GM10248 (cell line): Measurements from ENCODE around the gene TBRG1.
"Not testable (repeated sequence)": the region's sequence is repeated elsewhere in the genome, so short reads cannot be mapped to it uniquely, and the experiment has no call there.

ENCODE experiments used
- CTCF ChIA-PET: fragments of 300-600 bp; sonication (Branson Sonifier 250); formaldehyde crosslinking; extraction: SDS; loops from one replicate; lab custom pipeline; 2021; ENCODE audit warnings: antibody characterized with exemption; lab: Yijun Ruan, JAX
- POLR2A ChIA-PET: fragments of 350-650 bp; sonication (Branson Sonifier 250); formaldehyde crosslinking; extraction: SDS; loops from one replicate; lab custom pipeline; 2020; ENCODE audit warnings: antibody characterized with exemption; lab: Yijun Ruan, JAX
- DNase-seq: peaks from one replicate; pipeline ENCODE4 v3.0.0; 2012; ENCODE audit errors: extremely low spot score
- TF ChIP-seq, protein P1 (sequence below): IDR thresholded peaks from 2 replicates; pipeline ENCODE4 v1.5.1; 2012; ENCODE audit warnings: mild to moderate bottlenecking, low read depth; ENCODE audit errors: extremely low read depth, missing control alignments, control extremely low read depth

TBRG1 gene

DNA sequence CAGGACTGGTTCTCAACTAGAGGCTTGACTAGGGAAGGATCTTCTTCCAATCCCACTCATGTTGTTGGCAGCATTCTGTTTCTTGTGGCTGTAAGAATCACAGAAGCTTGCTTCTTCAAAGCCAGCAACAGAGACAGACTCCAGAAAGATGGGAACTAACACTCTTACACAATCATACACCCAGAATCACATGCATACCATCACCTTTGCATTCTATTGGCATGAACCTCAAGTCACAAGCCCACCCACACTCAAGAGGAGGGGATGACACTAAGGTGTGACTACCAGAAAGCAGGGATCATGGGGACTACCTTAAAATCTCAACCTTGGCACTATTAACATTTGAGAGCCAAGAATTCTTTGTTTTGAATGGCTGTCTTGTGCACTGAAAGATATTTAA is 25.0 kb upstream of the TBRG1 start:
- no peak for DNase-seq
- TF ChIP-seq, protein P1, sequence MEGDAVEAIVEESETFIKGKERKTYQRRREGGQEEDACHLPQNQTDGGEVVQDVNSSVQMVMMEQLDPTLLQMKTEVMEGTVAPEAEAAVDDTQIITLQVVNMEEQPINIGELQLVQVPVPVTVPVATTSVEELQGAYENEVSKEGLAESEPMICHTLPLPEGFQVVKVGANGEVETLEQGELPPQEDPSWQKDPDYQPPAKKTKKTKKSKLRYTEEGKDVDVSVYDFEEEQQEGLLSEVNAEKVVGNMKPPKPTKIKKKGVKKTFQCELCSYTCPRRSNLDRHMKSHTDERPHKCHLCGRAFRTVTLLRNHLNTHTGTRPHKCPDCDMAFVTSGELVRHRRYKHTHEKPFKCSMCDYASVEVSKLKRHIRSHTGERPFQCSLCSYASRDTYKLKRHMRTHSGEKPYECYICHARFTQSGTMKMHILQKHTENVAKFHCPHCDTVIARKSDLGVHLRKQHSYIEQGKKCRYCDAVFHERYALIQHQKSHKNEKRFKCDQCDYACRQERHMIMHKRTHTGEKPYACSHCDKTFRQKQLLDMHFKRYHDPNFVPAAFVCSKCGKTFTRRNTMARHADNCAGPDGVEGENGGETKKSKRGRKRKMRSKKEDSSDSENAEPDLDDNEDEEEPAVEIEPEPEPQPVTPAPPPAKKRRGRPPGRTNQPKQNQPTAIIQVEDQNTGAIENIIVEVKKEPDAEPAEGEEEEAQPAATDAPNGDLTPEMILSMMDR = no peak
- POLR2A ChIA-PET = no interaction called here
- CTCF ChIA-PET = interaction anchor here (0.9 kb wide), 1 partner anchor 12 kb away, joined by 4 read pairs; no protein-coding TSS in a partner anchor

DNA sequence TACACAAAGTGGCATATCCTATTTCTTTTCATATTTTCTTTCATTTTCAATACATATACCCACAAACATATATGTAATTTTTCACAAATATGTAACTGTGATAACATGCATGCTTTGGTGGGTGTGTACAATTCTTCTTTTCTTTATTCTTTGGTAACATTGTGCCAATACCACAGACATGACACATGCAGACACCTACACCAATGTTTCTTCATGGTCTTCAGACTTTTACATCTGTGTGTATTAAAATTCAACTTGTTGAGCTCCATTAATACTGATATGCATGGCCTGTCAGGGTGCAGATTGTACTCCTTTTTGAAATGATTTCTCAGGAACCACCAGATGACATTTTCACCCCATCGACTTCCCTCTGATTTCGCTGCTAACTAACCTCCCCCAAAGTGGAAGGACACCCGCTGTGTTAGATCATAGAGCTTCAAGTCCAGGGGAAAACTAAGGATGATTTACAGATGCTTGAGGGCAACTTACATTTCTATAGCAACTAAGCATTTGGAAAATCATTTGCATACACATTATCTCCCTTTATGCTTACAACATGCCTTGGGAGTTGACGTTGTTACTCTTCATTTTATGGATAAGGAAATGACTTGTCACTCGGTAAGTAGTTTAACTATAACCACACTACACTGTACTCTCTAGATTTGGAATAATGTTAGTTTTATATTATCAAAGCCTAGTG is 21.9 kb upstream of the TBRG1 start:
- TF ChIP-seq, protein P1 = no peak
- no peak for DNase-seq
- ChIA-PET CTCF (interaction anchor here (1.2 to 1.6 kb wide), 2 partner anchors 44 to 65 kb away, joined by 3 read pairs; no protein-coding TSS in a partner anchor), POLR2A (no interaction called here)

DNA sequence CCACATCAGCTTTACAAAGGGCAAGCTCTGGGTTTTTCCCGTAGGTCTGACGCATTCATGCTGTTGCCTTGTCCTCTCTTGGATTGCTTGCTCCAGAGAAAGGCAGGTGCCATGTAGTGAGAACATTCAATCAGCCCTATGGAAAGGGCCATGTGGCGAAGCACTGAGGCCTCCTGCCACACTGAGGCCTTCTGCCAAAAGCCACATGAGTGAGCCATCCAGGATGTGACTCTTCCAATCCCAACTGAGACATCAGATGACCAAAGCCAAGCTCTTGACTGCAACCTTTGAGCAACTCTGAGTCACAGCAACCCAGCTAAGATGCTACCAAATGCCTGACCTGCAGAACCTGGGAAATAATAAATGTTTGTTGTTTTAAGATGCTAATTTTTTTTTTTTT is 20.5 kb upstream of the TBRG1 start:
- POLR2A ChIA-PET = no interaction called here
- TF ChIP-seq, protein P1 = no peak
- CTCF ChIA-PET = interaction anchor here (1.6 kb wide), 1 partner anchor 63 kb away, joined by 3 read pairs; no protein-coding TSS in a partner anchor
- DNase-seq = no peak

DNA sequence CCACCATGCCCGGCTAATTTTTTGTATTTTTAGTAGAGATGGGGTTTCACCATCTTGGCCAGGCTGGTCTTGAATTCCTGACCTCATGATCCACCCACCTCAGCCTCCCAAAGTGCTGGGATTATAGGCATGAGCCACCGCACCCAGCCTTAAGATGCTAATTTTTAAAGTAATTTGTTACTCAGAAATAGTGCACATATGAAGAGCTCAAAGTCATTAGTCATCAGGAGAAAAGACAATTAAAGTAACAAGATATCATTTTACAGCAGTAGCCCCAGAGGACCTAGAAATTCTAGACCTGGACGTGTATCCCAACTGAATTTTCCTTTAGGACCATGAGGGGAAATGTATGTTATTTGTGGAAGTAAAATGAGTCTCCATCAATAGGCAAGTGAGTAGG is 19.9 kb upstream of the TBRG1 start:
- CTCF ChIA-PET, DNase-seq, POLR2A ChIA-PET: not testable (repeated sequence)

DNA sequence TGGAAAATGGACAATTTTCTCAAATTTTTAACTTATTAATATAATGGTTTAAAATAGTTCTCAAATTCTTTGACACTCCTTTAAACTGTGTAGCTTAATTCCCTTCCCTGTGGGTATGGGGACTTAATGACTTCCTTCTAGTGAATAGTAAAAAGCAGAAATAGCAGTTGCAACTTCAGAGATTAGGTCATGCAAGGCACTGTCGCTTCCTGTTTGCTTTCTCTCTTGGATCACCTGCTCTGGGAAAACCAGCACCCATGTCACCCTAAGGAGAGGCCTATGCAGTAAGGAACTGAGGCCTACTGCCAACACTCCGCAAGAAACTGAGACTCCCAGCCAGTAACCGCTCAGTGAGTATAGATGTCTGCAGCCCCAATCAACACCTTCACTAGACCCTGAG is 16.9 kb upstream of the TBRG1 start:
- DNase-seq = no peak
- POLR2A ChIA-PET = no interaction called here
- TF ChIP-seq, protein P1 = no peak
- CTCF ChIA-PET = interaction anchor here (1.0 kb wide), 1 partner anchor 11 kb away, joined by 4 read pairs; no protein-coding TSS in a partner anchor

DNA sequence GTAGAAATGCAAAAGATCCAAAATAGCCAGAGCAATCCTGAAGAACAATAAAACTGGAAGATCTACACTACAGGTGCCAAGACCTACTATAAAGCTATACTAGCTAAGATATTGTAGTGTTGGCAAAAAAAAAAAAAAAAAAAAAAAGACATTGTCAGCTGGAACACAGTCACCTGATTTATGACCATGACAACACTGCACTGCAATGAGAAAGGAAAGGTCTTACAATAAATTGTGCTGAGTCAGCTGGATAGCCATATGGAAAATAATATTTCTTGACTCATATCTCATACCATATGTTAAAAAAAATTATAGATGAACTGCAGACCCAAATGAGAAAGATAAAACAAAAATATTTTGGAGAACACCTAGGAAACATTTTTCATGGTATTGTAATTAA is 14.5 kb upstream of the TBRG1 start:
- no peak for DNase-seq
- TF ChIP-seq, protein P1 = no peak
- ChIA-PET CTCF (interaction anchor here (2.2 kb wide), 1 partner anchor 10 kb away, joined by 5 read pairs; no protein-coding TSS in a partner anchor), POLR2A (no interaction called here)

DNA sequence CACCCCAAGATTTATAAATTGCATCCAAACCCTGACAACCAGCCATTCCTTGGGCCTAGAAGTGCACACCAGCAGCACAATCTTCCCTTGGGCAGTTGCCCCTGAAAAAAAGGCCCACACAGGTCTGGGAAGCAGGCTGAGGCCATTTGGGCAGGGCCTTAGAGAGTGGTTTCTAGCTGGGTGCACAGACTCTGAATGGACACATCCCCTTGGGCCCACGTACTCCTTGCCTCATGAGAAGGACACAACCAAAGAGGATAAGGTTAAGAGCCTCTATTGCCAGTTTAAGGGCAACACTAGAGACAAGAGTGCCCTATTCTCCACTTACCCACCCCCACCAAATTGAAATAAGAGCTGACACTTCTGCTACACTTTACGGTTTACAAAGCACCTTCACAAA is 12.4 kb upstream of the TBRG1 start:
- CTCF ChIA-PET = interaction anchor here (1.0 kb wide), 1 partner anchor 40 kb away, joined by 3 read pairs; no protein-coding TSS in a partner anchor
- TF ChIP-seq, protein P1 = no peak
- POLR2A ChIA-PET = interaction anchor here (0.6 kb wide), 1 partner anchor 26 kb away, joined by 3 read pairs; no protein-coding TSS in a partner anchor

More for the DNA sequence above, 12.4 kb upstream of the TBRG1 start:
- DNase-seq = no peak
